HG03196 (cell line): Measurements from ENCODE around the gene PHLPP1.

Source experiments
- ATAC-seq: cut with Tn5 transposase; IDR thresholded peaks from one replicate; pipeline ENCODE4 v1.9.1; 2021; ENCODE audit not compliant: unreplicated experiment

The PHLPP1 gene

DNA sequence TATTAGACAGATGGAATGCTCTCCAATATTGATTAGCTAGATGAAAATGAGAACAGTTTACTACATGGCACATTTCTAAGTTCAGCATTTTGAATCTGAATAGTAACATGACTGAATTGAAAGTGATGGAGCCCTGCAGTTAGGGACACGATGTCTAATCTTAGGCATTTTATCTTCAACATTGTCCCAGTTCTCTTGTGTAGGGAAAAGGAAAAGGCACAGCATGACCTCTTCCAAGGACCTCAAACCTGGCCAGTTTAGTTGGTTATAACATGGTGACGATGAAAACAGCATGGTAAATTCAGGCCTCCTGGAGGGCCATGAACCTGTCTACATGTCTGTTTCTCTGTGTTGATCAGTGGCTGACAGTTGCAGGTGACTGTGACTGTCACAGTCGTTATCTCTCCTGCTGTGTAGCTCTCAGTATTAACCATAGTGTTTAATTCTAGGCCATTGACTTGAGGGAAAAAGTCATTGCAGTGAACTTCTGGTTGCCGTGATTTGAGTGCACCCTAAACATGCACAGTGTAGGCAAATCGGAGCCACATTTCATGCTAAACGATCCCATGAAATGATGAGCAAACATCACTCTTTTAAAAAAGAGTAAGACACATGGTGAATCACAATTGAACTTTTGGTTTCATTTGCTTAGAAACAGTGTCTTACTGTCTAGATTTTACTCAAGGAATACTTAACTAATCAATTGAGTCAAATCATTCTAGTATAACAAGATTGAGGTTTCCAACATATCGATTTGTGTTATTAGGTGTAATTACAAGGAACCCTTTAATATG, 129.7 kb downstream of the PHLPP1 start:
- peak; percentile 61 for ATAC-seq

DNA sequence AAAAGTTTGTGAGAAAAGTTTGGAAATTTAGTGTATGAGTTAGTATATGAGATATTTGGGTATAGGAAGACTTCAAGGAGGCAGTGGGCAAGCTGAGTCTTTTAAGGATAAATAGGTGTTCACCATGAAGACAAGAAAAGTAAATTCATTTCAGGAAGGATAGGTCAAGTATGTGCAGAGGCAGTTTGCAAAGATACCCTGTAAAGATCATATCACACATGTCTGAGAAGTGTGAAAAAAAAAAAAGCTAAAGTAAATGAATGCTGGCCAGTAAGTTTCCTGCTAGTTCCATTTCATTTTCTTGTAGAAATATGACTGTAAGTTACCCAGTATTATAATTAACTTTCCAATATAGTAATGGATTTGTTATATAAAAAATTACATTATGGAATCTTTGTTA, 131.0 kb downstream of the PHLPP1 start:
- ATAC-seq: no peak

DNA sequence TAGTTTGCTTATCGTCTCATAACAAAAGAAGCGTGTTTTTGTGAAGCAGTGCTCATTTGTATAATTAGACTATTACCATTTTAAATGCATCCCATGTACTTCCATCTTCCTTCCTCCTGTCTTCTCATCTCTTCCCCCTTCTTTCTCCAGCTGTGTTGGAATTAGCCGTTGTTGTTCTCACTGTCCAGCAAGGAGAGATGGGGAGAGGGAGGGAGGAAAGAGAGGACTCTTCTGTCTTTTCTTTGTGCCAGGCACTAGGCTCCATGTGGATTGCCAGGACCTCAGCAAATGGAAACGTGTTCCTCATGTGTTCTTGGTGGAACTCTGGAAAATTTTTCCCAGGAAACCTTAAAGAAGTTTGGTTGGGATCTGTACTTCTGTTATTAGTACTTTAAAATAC, 131.7 kb downstream of the PHLPP1 start:
- no peak for ATAC-seq

DNA sequence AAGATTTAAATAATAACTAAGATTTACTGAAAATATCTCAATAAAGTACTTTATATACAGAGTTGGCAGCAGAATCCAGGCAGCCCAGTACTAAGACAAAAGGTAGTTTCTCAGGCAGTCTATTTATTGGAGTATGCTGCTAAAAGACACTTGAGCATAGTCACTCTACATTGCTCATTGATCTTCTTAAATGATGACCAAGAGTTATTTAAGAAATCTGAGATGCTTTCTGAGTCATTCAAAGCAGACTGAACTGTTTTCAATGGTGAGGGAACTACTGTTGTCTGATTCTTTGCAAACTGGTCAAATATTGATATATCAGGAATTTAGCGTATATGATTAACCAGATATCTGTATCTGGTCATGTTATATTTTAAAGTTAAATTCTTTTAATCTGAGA, 133.6 kb downstream of the PHLPP1 start:
- ATAC-seq: no peak

DNA sequence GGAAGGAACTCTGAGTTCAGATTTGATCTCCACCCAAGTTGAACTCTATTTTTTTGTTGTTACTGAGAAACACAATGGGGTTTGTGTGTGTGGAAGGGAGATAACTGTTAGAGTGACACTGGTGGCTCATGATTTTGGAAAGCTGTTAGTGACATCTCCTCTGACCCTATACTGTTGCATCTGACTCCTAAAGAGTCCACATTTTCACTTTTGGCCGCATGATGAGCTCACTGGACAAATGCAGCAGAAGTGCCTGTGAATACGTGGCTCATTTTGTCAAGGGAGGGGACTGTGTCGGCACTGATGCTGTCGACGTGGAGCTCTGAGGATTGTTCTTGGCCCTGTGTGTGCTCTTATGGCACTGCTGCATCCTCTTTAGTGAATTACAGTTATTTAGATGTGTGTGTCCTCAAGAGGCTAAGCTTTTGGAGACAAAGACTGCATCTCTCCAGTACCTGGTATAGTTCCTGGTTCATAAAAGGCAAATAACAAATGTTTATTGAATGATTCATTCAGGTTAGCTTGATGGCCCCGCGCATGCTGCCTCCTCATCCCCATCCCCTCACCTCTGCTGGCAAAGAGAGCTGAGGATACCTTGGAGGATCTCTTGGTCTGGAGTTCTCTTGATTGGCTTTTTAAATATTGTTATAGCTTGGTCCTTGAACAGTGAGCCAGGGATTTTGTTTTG, 135.4 kb downstream of the PHLPP1 start:
- ATAC-seq: no peak

DNA sequence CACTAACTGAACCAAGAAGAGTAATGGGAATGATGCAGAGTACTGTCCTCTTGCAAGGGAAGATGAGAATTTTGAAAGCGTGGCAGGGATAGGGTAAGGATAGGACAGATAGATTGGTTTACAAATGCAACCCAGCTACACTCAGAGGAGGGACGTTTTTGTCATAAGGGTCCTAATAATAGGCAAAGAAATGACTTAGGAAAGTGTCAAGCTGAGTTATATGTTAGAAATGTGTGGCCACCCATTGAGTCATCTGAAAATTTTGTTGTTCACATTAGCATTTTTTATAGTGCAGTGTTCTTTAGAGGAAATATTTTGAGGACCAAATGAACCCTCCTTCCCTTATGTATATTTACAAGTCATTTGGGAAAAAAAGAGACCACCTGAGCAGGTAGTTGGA, 137.5 kb downstream of the PHLPP1 start:
- no peak for ATAC-seq

DNA sequence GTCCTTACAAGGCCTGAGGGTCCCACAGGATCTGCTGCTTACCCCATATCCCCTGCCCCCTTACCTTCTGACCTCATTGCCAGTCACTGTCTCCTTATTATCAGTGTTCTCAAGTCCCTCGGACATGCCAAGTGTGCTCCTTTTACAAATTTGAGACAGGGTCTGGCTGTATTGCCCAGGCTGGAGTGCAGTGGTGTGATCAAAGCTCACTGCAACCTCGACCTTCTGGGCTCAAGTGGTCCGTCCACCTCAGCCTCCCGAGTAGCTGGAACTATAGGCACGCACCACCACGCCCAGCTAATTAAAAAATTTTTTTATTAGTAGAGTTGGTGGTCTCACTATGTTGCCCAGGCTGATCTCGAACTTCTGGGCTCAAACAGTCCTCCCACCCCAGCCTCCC, 141.0 kb downstream of the PHLPP1 start:
- no peak for ATAC-seq

DNA sequence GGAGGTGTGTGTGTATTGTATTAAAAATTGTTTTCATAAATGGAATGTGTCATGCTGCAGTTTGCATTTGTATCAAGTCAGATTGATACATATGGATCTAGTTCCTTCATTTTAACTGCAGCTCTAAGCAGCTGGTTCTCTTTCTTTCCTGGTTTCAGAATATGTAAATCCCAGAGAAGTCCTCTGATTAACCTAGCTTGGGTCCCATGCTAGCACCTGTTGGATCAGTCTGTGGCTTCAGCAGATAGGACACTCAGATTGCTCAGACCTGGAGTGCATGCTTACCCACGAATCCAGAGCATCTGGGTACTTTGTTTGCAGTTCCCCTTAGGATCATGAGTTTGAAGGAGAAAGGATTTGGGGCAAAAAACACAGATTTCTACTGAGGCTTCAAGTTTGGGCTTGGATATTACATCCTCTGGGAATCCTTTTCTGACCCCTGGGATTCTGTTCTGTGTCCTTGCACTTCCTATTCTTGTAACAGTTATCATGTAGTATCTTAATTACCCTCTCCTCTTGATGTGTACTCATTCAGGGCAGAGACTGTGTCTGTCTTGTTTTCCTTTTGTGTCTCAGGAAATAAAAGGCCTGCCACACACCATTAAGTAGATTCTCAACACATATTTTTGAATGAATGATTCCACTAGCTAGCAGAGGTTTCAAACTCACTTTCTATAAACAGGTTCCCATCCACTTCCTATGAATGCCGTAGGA, 142.1 kb downstream of the PHLPP1 start:
- no peak for ATAC-seq

DNA sequence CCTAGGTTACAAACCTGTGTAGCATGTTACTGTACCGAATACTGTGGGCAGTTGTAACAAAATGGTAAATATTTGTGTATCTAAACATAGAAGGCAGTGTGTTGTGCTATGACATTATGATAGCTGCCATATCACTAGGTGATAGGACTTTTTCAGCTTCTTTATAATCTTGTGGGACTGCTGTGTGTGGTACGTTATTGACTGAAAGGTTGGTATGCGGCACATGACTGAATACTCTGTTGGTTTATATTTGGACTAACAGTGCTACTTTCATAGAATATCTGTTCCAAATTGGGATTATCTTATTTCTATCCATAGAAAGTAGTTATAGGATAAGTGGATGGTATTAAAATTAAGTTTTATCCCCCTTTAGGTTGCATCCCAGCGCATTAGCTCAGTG, 144.7 kb downstream of the PHLPP1 start:
- no peak for ATAC-seq

DNA sequence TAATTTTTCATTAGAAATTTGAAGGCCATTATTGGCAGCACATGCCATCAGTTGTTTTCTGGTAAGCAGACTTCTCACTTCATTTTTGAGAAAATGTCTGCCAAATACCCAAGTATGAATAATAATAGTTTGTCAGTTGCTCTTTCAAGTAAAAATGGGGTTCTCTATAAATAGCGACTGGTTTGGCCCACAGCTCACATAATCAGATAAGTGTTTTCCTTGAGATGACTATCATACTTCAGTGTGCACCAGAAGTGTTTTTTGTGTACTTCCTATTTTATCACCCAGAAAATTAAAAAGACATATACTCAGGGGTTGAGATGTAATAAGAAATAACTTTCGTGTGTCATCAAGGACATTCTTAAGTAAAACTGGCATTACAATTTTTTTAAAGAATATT, 147.1 kb downstream of the PHLPP1 start:
- no peak for ATAC-seq

DNA sequence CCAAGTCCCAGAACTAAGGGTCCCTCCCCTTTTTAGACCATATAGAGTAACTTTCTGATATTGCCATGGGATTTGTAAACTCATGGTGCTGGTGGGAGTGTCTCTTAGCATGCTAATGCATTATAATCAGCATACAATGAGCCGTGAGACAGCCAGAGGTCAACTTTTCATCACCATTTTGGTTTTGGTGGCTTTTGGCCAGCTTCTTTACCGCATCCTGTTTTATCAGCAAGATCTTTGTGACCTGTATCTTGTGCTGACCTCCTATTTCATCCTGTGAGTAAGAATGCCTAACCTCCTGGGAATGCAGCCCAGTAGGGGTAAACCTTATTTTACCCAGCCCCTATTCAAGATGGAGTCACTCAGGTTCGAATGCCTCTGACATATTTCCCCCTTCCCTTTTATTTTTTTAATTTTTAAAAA, 148.2 kb downstream of the PHLPP1 start:
- no peak for ATAC-seq

DNA sequence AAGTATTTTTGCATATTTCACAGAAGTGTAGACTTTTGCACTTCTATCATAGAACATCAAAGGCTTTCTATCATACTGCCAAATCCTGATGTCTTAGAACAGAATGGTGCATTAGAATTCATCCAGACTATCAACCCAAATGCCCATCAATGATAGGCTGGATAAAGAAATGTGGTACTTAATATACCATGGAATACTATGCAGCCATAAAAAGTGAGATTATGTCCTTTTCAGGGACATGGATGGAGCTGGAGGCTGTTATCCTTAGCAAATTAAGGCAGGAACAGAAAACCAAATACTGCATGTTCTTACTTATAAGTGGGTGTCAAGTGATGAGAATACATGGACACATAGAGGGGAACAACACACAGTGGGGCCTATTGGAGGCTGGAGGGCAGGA, 150.2 kb downstream of the PHLPP1 start:
- no peak for ATAC-seq

DNA sequence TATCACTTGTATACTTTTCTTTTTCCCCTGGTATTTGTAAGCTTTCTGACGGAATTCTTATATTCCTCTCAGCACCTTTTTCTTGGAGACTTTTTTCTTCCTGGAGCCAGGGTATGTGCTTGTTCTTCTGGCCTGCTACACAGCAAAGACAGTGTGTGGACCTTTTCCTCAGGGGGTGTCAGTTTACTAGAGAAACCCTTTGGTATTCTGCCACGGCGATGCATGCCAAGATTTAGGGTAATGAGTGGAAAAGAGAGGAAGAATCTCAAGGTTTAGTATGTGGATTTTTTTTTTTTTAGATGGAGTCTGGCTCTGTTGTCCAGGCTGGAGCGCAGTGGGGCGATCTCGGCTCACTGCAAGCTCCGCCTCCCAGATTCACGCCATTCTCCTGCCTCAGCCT, 152.2 kb downstream of the PHLPP1 start:
- ATAC-seq: no peak

DNA sequence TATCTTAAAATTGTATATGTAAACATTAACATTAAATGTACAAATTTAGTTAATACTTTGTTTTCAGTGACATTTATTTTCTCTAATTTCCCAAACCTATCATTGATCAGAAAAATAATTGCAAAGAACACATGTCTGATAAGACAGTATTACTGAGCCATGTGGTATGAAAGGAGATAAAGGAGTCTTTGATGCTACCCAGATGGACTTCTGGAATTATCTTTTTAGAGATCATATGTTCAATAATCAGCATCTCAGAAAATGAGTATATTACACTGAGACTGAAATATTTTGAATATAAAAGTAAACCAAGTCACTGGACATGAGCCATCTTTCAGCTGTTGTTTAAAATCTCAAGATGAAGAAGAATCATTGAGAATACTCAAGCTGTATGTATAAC, 153.3 kb downstream of the PHLPP1 start:
- ATAC-seq: no peak

DNA sequence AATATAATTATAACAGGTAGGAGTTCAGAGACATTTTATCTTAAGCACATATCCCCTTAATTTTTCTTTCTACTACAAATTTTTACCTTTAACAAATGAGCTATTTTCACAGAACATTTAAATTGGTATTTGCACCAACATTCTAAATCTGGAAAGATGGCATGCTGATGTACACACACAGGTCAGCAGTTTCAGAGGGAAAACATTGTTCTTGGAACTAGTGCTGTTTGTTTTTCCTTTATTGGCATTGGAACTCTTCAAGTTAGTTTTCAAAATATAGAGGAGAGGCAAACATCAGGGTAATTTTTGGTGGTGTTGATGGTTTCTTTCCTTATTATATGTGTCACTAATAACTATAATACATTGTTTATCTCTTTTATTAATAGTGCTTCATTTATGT, 155.3 kb downstream of the PHLPP1 start:
- no peak for ATAC-seq

DNA sequence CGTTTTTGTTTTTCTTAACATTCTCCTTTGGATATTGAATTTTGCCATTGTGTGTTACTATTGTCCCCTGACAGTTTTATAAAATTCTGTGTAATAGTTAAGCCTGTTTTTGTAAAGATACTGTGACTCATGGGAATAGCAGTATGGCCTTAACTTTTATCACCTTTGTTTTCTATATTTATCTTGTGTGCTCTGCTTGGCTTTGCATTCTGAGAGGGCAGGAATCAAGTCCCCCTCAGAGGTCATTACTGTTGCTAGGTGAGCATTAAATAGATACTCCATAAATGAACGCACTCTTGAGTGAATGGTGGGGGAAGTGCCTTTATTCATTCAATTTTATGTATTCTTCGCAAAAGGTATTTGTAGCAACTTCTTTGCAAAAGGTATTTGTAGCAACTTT, 160.0 kb downstream of the PHLPP1 start:
- ATAC-seq: no peak

DNA sequence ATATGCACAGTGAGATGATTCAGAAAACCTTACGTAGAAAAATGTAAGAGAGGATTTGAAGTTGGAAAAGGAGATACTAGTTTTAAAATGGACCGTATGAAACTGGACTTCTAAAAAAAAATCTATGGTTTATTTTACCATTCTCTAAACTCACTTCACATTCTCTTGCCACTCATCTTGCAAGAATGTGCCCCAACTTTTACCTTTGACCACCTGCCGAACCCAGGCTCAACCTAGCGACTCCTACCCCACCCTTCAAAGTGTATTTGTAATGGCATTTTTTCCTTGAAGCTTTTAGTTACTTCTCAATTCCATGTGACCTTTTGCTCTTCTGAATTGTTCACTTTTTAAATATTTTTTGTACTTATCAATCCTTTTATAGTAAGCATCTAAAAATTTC, 160.8 kb downstream of the PHLPP1 start:
- ATAC-seq: no peak

DNA sequence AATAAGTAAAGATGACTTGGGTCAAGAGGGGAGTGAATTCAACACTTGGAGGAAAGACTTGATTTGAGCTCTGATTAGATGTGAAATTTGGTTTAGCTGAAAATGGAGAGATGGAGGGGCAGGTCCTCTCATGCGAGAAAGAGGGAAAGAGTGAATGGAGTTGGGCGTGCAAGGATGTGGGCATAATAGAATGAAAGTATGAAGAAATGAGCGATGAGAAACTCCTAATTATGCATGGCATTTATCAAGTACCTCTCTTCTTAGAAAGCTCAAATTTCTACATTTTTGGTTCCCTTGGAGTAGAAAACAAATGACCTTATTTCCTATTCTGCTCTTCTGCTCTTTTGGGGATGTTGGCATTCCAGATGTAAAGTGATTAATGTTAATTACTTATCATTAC, 161.5 kb downstream of the PHLPP1 start:
- no peak for ATAC-seq

DNA sequence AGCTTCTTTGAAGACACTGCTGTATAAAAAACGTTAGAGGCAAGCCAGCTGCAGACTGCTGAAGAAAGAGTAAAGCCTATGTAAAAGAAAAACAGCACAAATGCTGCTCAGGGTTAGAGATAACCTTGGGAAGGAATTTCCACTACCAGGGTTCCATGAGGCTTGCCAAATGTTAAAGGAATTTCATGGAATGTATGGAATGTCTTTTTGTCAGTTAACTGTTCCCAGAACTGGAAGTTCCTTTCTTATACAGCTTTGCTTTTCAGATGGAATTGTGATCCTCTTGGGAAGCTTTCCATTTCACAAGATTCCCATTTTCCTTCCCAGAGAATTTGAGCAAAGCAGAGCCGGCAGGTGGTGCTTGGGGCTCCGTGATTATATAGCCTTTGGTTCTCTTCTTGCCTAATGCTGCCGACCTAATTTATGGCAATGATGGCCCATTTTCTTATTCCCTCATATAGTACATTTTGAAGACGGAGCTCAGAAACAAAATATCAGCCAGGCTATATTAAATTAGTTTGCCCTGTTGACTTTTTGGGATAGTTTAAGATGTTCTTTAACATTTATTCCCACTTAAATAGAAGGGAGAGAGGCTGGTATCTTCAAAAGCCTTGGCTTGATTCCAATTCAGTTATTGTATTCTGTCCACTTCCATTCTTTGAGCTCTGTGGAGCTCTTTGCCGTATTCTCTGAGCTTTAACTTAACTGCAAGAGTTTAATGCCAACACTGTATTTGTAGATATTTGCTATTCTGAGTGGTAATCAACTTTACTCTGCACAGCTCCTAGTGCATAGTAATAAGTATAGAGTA, 162.3 kb downstream of the PHLPP1 start:
- ATAC-seq: no peak

DNA sequence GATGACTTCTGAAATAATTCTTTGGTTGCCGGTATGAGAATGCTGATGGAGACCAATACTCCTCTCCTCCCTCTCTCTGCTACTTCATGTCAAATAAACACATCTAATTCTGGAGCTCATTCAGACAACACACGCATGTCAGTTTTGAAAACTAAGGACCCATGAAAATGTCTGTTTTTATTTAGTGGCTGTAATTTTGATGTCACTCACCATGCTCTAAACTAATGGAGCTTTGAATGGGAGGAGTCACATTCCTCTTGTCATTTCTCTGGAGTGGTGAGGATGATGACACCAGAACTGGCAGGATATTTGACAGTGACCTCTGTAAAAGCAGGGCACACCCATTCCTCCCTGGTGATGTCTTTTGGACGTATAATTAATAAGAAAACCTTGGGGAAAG, 163.0 kb downstream of the PHLPP1 start:
- no peak for ATAC-seq

DNA sequence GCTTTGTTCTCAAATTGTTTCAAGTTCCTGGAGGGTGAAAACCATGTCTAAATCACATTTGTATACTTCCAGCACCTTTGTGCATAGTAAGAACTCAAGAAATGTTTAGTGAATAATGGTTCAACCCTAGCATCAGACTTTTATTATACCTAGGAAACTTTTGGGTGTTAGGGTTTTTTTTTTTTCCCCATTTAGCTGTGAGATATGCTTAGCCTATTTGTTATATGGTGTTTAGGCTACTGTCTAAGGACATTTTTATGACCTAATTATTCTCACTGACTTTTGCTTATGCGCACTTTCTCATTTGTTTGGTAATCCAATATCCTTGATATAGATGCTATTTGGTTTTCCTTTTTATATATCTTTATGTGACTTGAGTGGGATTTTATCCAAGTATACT, 164.7 kb downstream of the PHLPP1 start:
- no peak for ATAC-seq
